C4-2B (cell line): ENCODE data around the gene GPR61.

Source experiments
- ZFX ChIP-seq: fragments of 450-650 bp; IDR thresholded peaks from 2 replicates; pipeline ENCODE4 v1.6.1; 2017
- TF ChIP-seq, protein P1 (sequence below): fragments of 450-650 bp; conservative IDR thresholded peaks from 2 replicates; pipeline ENCODE4 v1.5.1; 2017; ENCODE audit warnings: mild to moderate bottlenecking

GRCh38 chr1:109531826-109532364 is 7.8 kb upstream of the GPR61 start:
- TF ChIP-seq, protein P1, sequence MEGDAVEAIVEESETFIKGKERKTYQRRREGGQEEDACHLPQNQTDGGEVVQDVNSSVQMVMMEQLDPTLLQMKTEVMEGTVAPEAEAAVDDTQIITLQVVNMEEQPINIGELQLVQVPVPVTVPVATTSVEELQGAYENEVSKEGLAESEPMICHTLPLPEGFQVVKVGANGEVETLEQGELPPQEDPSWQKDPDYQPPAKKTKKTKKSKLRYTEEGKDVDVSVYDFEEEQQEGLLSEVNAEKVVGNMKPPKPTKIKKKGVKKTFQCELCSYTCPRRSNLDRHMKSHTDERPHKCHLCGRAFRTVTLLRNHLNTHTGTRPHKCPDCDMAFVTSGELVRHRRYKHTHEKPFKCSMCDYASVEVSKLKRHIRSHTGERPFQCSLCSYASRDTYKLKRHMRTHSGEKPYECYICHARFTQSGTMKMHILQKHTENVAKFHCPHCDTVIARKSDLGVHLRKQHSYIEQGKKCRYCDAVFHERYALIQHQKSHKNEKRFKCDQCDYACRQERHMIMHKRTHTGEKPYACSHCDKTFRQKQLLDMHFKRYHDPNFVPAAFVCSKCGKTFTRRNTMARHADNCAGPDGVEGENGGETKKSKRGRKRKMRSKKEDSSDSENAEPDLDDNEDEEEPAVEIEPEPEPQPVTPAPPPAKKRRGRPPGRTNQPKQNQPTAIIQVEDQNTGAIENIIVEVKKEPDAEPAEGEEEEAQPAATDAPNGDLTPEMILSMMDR = no peak
- TF ChIP-seq ZFX = no peak
